Activated CD4-positive, alpha-beta T cell treated with anti-CD3 and anti-CD28 coated beads for 48 hours (primary cell): ENCODE measurements around the gene PLXDC2.
"Not testable (repeated sequence)": the region's sequence is repeated elsewhere in the genome, so short reads cannot be mapped to it uniquely, and the experiment has no call there.

ENCODE experiments used
- DNase-seq: peaks from one replicate; pipeline ENCODE4 v3.0.0-alpha.2; 2020

PLXDC2 gene

GRCh38 chr10:20133669-20134189, 317.5 kb downstream of the PLXDC2 start:
- no peak for DNase-seq

GRCh38 chr10:20142311-20142710, 326.1 kb downstream of the PLXDC2 start:
- DNase-seq, result no peak

GRCh38 chr10:20144268-20144667, 328.0 kb downstream of the PLXDC2 start:
- no peak for DNase-seq

GRCh38 chr10:20146004-20146403, 329.8 kb downstream of the PLXDC2 start:
- DNase-seq, result no peak

- DNase-seq, result no peak
These were observed 331.5 kb downstream of the PLXDC2 start for GRCh38 chr10:20147684-20148083.

- DNase-seq, result no peak
These were observed 340.3 kb downstream of the PLXDC2 start for GRCh38 chr10:20156511-20156910.

GRCh38 chr10:20157314-20157713, 341.1 kb downstream of the PLXDC2 start:
- DNase-seq, result no peak

GRCh38 chr10:20158086-20158485, 341.9 kb downstream of the PLXDC2 start:
- no peak for DNase-seq

- no peak for DNase-seq
These were observed 345.9 kb downstream of the PLXDC2 start for GRCh38 chr10:20162123-20162522.

GRCh38 chr10:20166096-20166675, 350.0 kb downstream of the PLXDC2 start:
- no peak for DNase-seq

GRCh38 chr10:20170661-20171060, 354.4 kb downstream of the PLXDC2 start:
- DNase-seq, result no peak

- no peak for DNase-seq
These were observed 356.8 kb downstream of the PLXDC2 start for GRCh38 chr10:20173046-20173445.

- no peak for DNase-seq
These were observed 359.5 kb downstream of the PLXDC2 start for GRCh38 chr10:20175719-20176118.

- no peak for DNase-seq
These were observed 364.5 kb downstream of the PLXDC2 start for GRCh38 chr10:20180766-20181165.

GRCh38 chr10:20181434-20181833, 365.2 kb downstream of the PLXDC2 start:
- DNase-seq, result no peak

- no peak for DNase-seq
These were observed 368.9 kb downstream of the PLXDC2 start for GRCh38 chr10:20185116-20185515.

- not testable (repeated sequence) for DNase-seq
These were observed 375.2 kb downstream of the PLXDC2 start for GRCh38 chr10:20191392-20191791.

- DNase-seq, result no peak
These were observed 378.8 kb downstream of the PLXDC2 start for GRCh38 chr10:20195076-20195475.

GRCh38 chr10:20200758-20201157, 384.5 kb downstream of the PLXDC2 start:
- no peak for DNase-seq

- no peak for DNase-seq
These were observed 386.1 kb downstream of the PLXDC2 start for GRCh38 chr10:20202337-20202736.

GRCh38 chr10:20207653-20208052, 391.4 kb downstream of the PLXDC2 start:
- DNase-seq, result no peak

GRCh38 chr10:20209098-20209497, 392.9 kb downstream of the PLXDC2 start:
- DNase-seq, result not testable (repeated sequence)

GRCh38 chr10:20215547-20216152, 399.4 kb downstream of the PLXDC2 start:
- no peak for DNase-seq

- DNase-seq, result no peak
These were observed 405.1 kb downstream of the PLXDC2 start for GRCh38 chr10:20221356-20221755.

- DNase-seq, result no peak
These were observed 412.5 kb downstream of the PLXDC2 start for GRCh38 chr10:20228729-20229128.
